GM21381 (cell line): ENCODE results near the gene MAPK12.

Experiments
- ATAC-seq: cut with Tn5 transposase; IDR thresholded peaks from one replicate; pipeline ENCODE4 v1.9.1; 2021; ENCODE audit warnings: mild to moderate bottlenecking, moderate library complexity; ENCODE audit not compliant: unreplicated experiment

MAPK12 gene

DNA sequence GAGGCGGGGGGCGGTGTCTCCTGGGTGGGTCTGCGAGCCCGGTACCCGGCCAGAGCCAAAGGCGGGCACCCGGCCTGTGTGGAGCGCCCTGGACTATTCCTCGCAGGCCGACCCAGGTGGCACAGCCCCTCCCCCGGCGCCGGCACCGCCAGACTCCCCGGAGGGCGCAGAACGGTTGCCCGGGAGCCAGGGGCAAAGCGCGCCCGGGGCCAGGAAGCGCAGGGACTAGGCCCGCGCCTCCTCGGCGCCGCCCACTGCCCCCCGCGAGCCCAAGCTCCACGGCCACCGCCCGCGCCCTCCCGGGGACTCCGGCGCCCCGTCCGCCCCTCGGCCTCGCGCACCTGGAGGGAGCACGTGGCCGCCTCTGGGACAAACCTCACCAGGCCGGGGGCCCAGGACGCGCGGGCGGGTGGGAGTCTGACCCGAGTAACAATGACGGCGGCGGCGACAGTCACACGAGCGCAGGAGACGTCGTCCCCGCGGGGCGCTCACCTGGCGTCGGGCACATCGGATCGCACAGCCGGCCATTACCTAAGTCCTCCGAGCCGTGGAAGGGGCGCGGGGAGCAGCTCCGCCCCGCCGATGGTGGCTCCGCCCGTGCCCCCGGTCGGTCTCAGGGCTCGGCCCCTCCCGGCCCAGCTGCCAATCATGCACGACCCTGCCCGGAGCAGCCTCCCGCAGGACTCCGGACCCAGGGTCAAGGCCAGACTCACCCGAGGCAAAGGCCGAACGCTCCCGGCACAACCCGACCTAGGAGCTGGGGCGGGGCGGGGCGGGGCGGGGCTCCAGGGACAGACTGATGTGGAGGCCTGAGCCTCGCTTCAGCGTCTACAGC, 38.5 kb upstream of the MAPK12 start:
- ATAC-seq: no peak

DNA sequence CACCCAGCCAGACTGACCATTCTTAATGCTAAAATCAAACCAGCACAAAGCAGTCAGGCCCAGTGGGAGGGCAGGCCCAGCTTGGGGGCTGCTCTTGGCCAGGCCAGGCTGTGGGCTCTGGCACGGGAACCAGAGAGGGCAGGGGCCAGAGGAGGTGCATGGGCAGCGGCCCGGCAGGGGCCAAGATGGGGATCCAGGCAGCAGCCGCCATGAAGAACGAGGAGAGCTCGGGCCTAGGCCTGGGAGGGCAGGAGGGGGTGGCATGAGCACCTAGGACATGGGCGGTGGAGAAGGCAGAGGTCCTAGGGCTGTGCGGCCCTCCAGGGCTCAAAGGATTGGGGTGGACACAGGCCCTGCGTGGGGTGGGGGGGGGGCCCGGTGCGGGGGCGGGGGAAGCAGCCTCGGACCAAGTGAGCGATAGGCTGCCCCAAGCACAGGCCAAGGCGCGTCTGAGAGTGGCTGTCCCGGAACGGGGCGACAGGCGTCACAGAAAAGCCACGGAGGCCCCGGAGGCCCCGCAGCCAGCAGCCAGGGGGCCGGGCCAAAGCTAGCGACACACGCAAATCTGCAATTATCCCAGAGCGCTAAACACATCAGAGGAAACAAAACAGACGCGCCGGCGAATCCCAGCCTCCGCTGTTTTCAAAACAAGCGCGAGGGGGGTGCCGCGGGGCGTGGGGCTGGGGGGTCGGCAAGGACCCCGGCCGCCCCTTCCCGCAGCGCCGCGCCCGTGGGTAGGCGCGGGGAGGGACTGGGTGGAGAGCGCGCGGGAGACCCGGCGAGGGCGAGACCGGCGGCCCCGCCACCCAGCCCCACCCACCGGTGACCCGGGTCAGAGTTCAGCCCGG, 37.7 kb upstream of the MAPK12 start:
- no peak for ATAC-seq

- no peak for ATAC-seq
Observed at GRCh38 chr22:50298266-50298637, 36.8 kb upstream of the MAPK12 start.

DNA sequence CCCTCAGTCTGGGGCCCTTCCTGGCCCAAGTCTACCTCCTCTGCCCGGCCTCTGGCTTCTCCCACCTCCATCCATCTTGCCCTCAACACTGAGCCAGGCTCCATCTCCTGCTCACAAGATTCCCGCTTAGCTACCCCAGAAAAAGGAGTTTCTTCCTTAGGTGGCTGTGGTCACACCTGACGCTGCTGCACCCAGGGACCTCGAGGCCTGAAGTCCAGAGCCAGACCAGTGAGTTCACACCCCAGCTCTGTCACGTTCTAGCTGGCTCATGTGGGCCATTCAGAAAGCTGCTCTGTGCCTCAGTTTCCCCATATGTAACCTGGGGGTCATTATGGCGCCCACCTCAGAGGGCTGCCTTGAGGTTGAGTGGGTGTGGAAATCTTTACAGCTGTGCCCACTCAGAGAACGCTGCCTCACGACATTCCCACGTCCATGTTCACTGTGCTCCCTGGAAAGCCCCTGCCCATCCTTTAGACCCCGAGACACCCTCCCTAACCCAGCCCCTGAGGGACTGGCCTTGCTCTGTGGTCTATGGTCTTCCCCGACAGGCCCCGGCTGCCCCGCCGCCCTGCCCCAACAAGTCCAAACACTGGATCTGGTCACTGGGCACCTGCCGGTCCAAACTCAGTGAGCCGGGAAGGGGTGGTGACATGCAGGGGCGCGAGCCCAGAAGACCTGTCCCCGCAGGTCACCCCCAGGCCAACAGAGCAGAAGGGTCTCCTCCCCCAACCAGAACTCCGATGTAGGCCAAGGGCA, 36.2 kb upstream of the MAPK12 start:
- ATAC-seq: no peak

DNA sequence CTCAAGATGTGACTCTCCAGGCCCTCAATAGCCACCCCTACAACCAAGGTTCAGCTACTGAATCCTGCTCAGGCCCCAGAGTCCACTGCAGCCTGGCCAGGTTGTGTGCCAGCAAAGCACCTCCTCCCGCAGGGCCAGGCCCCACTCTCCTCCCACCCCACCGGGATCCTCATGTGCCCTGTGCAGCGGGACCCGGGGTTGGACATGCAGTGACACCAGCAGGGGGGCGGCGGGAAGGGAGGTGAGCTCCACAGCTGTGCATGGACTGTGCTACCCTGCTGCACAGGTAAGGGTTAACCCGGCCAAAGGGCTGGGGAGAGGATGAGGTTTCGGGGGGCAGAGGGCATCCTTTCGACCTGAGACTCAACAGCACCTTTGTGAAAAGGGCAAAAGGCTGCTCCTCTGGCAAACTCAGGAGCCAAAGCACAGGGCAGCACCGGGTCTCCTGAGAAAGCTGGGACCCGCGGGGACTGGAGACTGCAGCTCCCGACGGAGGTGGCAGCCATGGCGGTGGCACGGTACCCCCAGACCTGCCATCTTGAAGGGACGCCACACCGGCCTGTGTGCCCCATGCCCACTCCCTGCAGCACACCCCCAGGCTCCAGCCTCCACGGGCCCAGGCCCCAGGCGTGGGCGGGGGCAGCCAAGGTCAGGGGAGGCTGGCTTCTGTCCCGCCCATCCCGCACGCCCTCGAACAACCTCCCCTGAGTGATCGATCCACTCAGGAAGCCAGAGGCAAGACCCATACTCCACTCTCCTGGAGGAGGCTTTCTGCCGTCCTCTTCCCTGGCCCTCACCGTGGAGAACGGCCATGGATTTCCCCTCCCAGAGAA, 35.4 kb upstream of the MAPK12 start:
- ATAC-seq: no peak

DNA sequence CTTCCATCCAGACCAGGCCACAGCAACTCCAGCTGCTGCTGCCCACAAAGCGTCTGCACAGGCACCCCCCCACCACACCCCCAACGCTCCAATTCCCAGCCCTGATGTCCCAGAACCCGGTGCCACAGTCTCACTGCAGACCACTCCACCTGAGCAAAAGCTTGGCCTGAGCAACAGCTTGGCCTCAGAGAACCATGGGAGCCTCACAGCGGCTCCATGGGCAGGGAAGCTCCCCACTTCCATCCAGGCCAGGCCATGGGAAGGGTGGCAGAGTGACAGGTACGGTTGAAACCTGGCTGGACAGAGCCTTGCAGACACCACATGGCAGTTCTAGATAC, 32.8 kb upstream of the MAPK12 start:
- no peak for ATAC-seq

- ATAC-seq: no peak
Observed at GRCh38 chr22:50293441-50294318, 32.2 kb upstream of the MAPK12 start.

- ATAC-seq: no peak
Observed at GRCh38 chr22:50292643-50293440, 31.4 kb upstream of the MAPK12 start.

- no peak for ATAC-seq
Observed at GRCh38 chr22:50289942-50290630, 28.6 kb upstream of the MAPK12 start.

- no peak for ATAC-seq
Observed at GRCh38 chr22:50289151-50289941, 27.9 kb upstream of the MAPK12 start.

DNA sequence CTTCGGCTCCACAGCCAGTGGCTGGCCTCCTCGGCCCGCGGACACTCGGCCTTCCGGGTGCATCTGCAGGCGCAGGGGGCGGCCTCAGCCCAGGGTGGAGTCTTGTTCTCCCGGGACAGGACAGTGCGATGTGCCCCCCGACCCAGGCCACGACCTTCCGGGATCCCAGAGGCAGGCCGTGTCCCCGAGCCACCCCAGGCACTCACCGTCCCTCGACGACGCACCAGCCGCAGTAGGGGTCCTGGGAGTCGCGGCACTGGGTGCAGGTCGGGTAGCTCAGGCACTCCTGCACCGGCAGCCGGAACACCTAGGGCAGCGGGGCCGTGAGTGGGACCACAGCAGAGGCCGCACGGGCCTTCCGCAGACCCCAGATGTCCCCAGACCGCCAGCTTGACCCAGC, 26.2 kb upstream of the MAPK12 start:
- no peak for ATAC-seq

DNA sequence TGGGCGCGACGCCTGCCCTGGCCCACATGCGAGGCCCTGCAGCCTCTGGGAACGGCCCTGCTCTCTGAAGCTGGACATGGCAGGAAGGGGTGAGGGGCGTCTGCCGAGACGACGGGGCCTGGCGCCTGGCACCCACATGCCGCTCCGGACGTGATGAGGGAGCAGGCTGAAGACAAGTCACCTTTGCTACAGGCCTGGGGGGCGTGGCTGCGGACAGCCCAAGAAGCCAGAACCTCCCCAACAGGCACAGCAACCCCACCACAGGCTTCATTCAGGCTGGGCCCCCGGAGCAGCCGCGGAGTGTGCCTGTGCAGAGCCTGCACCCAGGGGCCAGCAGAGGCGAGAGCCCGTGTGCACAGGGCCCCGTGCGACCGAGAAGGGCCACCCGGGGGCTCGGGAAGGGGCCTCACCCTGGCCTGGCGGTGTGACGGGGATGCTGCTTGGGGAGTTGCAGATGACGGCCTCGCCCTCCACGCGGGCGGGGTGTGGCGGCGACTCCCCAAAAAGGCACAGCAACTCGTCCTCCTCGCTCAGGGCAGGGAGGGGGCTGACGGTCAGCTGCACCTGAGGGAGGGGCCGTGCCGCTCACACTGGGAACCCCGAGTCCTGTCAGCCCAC, 25.3 kb upstream of the MAPK12 start:
- ATAC-seq: no peak

- ATAC-seq: no peak
Observed at GRCh38 chr22:50286275-50286674, 24.8 kb upstream of the MAPK12 start.

DNA sequence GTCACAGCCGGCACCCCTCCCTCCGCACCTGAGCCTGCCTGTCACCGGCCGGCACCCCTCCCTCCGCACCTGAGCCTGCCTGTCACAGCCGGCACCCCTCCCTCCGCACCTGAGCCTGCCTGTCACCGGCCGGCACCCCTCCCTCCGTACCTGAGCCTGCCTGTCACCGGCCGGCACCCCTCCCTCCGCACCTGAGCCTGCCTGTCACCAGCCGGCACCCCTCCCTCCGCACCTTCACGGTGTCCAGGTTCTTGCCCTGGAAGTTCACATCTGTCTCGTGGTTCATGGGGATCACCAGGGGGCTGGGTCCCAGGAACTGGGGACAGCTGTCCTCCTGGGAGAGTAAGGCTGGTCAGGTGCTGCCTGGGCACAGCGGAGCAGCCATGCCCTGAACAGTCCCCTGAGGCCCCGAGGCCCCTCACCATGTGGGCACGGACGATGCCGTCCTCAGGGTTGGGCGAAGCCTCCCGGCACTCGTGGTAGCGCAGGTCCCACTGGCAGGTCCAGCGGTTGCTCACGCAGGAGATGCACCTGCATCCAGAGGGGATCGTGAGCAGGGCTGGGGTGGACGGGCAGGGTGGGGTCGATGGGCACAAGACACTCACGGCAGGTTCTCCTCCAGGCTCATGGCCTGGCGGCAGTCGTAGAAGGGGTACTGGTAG, 24.2 kb upstream of the MAPK12 start:
- no peak for ATAC-seq

GRCh38 chr22:50284479-50284878, 23.0 kb upstream of the MAPK12 start:
- no peak for ATAC-seq

DNA sequence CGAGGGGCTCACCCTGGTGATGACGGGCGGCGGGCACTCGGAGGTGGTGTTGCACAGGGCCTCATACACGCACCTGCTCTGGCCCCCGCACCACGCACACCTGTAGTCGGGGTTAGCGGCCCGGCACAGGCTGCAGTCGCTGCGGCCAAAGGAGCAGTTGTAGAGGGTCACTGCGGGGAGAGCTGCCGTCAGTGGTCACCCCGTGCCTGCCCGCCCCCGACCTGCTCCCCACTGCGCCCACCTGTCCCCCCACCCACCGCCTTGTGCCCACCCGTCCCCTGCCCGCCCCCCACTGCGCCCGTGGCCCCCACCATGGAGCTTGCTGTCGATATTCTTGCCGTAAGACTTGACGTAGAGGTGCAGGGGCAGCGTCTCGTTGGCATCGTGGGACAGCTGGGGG, 22.3 kb upstream of the MAPK12 start:
- no peak for ATAC-seq
